ENCODE measurements around the gene CD7.

The CD7 gene

GRCh38 chr17:82345151-82345976, 28.0 kb upstream of the CD7 start:
- H3K4me3 ChIP-seq (ENCODE audit: low read depth, low read length) = no peak overlapping the region
- TF ChIP-seq, protein P1, sequence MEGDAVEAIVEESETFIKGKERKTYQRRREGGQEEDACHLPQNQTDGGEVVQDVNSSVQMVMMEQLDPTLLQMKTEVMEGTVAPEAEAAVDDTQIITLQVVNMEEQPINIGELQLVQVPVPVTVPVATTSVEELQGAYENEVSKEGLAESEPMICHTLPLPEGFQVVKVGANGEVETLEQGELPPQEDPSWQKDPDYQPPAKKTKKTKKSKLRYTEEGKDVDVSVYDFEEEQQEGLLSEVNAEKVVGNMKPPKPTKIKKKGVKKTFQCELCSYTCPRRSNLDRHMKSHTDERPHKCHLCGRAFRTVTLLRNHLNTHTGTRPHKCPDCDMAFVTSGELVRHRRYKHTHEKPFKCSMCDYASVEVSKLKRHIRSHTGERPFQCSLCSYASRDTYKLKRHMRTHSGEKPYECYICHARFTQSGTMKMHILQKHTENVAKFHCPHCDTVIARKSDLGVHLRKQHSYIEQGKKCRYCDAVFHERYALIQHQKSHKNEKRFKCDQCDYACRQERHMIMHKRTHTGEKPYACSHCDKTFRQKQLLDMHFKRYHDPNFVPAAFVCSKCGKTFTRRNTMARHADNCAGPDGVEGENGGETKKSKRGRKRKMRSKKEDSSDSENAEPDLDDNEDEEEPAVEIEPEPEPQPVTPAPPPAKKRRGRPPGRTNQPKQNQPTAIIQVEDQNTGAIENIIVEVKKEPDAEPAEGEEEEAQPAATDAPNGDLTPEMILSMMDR (IDR thresholded peaks at IDR 0.05; ENCODE audit: low read depth, low read length) = no peak

DNA sequence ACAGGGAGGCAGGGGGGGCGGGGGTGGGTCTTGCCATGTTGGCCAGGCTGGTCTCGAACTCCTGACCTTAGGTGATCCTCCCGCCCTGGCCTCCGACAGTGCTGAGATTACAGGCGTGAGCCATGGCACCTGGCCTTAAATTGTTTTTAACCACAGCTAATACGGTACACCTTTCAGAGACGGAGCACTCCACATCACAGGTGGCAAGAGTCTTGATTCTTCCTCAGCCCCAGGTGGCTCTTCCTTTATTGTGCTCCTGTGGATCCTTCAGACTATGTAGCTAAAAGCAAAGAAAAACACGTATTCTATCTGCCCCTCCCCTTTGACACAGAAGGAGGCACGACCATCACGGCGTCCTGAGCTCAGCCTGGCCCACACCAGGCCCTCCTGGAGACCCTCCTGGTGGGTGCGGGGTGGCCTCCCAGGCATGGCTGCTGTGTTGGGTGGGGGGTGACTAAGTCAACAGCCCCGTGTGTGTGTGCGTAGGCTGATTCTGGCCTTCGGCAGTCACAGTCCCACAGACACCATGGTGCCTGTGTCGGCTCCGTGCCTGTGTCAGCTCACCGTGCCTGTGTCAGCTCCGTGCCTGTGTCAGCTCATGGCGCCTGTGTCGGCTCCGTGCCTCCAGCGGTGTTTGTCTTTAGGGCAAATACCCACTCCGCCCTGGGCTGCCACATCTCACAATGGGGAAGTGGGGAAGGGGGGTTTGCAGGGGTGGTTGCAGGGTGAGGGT, 26.9 kb upstream of the CD7 start:
- H3K4me3 ChIP-seq (ENCODE audit: low read depth, low read length) = no peak overlapping the region
- TF ChIP-seq, protein P1 (IDR thresholded peaks at IDR 0.05; ENCODE audit: low read depth, low read length) = no peak

- TF ChIP-seq, protein P1 (IDR thresholded peaks at IDR 0.05; ENCODE audit: low read depth, low read length) = no peak
- H3K4me3 ChIP-seq (ENCODE audit: low read depth, low read length) = no peak overlapping the region
Measured at GRCh38 chr17:82343560-82343959, 26.2 kb upstream of the CD7 start.

- TF ChIP-seq, protein P1 (IDR thresholded peaks at IDR 0.05; ENCODE audit: low read depth, low read length) = no peak
- H3K4me3 ChIP-seq (ENCODE audit: low read depth, low read length) = no peak overlapping the region
Measured at GRCh38 chr17:82342361-82343079, 25.1 kb upstream of the CD7 start.

- TF ChIP-seq, protein P1 (IDR thresholded peaks at IDR 0.05; ENCODE audit: low read depth, low read length) = no peak
- H3K4me3 ChIP-seq (ENCODE audit: low read depth, low read length) = no peak overlapping the region
Measured at GRCh38 chr17:82339634-82340580, 22.5 kb upstream of the CD7 start.

- no peak overlapping the region for H3K4me3 ChIP-seq (ENCODE audit: low read depth, low read length)
Measured at GRCh38 chr17:82338858-82339633, 21.6 kb upstream of the CD7 start.

More at GRCh38 chr17:82338858-82339633, 21.6 kb upstream of the CD7 start:
- TF ChIP-seq, protein P1 (IDR thresholded peaks at IDR 0.05; ENCODE audit: low read depth, low read length) = no peak
